ENCODE data around the gene KDM2A.

KDM2A gene

DNA sequence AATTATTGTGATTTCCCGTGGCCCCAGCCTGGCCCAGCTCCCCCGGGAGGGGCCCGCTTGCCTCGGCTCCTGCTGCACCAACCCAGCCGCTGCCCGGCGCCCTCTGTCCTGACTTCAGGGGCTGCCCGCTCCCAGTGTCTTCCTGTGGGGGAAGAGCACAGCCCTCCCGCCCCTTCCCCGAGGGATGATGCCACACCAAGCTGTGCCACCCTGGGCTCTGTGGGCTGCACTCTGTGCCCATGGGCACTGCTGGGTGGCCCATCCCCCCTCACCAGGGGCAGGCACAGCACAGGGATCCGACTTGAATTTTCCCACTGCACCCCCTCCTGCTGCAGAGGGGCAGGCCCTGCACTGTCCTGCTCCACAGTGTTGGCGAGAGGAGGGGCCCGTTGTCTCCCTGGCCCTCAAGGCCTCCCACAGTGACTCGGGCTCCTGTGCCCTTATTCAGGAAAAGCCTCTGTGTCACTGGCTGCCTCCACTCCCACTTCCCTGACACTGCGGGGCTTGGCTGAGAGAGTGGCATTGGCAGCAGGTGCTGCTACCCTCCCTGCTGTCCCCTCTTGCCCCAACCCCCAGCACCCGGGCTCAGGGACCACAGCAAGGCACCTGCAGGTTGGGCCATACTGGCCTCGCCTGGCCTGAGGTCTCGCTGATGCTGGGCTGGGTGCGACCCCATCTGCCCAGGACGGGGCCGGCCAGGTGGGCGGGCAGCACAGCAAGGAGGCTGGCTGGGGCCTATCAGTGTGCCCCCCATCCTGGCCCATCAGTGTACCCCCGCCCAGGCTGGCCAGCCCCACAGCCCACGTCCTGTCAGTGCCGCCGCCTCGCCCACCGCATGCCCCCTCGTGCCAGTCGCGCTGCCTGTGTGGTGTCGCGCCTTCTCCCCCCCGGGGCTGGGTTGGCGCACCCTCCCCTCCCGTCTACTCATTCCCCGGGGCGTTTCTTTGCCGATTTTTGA, 166.8 kb downstream of the KDM2A start:
- DNase-seq (ENCODE audit: low read depth in 2 of 2): no peak

DNA sequence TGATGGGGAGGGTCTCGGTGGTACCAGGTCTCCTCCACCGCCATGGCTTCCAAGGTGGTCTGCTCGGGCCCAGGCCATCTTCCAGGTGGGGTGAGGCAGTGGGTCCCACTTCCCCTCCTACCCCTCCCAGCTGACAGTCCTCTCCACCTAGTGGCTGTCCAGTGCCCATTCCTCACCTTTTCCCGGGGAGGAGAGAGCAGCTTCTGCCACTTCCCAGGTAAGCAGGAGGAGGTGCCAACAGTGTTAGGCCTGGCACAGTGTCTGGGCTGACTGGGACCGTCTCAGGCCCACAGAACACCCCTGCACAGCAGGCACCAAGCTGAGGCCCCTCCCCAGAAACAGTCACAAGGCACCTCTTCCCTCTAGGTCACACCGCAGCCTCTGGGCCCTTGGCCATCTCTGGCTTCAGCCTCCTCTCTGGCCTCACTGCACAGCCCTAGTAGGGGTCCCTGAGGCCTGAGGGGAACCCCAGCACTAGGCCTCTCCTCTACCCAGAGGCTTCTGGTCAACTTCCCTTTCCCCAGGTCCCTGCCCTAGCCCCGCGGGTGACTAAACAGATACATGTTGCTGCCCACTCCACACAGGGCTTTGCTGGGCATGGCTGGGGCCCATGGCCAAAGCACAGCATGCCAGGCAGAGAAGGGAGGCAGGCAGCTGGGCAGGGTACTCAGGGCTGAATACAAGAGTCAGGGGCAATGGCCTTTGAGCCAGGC, 167.7 kb downstream of the KDM2A start:
- DNase-seq (ENCODE audit: low read depth in 2 of 2): no peak

DNA sequence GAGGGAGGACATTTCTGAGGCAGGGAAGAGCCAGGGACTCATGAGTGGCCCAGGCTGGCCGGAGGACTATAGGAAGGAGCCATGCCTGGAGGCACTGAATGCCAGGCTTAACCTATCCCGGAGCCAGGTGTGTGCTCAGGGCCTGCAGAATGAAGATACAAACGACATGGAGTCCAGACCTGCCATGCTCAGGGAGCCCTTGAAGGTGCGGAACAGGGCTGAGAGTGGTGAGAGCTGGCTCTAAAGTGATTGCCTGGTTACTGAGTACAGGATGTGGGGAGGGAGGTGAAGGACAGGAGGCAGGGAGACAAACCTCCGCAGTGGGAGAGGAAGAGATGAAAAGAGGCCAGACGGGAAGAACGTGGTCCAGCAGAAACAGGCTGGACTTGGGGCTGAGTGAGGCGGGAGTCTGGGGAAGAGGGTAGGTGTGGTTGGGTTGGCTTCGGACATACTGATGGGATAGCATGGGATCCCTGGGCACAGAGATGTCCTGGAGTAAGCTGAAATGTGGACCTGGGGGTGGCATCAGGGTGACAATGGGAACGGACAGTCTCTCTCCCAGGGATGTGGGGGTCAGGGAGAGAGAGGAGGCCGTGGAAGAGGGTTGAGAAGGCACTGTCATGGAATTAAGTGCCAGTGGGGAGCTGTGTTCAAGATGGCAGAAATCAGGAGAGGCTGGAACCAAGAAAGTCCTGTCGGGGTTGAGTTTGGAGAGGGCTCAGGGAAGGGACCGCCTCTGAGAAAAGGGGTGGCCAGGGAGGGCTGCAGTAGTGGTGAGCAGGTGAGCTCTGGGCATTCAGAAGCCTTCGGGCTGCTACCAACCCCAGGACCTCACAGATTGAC, 168.5 kb downstream of the KDM2A start:
- no peak for DNase-seq (ENCODE audit: low read depth in 2 of 2)

DNA sequence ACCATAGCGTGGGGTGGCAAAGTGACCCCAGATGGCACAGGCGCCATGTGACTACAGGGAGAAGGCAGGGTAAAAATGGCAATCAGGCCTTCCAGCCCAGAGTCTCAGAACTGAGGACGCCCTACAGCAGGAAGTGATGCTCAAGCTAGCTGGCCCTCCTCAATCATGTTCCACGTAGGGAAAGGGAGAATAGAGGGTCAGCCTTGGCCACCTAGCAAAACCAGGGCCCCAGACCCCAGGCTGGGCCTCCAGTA, 169.1 kb downstream of the KDM2A start:
- DNase-seq (ENCODE audit: low read depth in 2 of 2): no peak

DNA sequence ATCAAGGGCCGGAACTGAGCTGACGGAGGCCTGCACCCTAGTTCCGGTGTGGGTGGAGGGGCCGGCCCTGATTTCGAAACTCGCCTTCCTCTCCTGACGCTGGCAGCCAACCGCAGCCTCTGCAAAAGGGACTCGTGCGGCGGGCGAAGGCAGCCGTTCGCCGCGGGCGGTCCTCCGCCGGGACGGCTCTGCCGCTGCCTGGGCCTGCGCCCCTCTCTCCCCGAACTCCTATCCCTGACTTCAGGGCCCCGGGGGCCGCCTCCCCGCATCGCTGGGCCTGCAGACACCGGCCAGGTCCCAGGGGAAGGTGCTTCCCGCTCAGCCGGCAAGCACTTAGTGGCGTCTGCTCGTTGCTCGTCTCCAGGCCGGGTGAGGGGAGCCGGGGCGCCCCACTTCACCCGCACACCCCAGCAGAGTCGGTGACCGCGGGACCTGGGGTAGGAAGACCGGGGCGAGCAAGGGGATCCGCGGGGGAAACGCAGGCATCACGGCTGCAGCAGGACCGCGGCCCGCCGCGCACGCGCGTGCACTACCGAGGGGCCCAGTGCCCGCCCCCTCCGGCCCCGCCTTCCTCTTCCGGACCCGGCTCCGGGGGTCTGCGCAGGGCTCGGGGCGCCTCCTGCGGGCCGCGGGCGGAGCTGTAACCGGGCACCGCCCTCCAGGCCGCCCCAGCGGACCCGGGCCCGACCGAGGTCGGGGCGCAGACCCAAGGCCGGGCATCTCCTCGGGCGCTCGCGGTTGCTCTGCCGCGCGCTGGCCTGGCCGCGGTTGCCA, 169.6 kb downstream of the KDM2A start:
- peak; percentile 86 to 87 for DNase-seq (ENCODE audit: low read depth in 2 of 2)

DNA sequence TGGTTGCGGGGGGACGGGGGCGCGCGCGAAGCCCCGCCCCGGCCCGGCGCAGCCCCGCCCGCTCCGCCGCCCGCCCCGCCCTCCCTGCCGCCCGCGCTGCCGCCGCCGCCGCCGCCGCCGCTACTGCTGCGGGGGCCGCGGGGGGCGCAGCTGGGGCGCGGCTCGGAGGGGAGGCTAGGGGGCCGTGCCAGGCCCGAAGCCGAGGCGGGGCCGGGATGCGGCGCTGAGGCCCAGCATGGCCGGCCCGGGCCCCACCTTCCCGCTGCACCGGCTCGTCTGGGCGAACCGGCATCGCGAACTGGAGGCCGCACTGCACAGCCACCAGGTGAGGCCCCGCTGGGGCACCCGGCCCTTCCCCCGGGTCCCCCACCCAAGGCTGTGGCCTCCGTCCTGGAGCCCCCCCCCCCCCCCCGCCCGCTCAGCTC, 170.2 kb downstream of the KDM2A start, which contains the start of gene ANKRD13D:
ANKRD13D (plus strand) TSS at position 78 of the 425 bp plus-strand sequence; CDS start at position 236, 158 bp downstream.
- DNase-seq (ENCODE audit: low read depth in 2 of 2): no peak

DNA sequence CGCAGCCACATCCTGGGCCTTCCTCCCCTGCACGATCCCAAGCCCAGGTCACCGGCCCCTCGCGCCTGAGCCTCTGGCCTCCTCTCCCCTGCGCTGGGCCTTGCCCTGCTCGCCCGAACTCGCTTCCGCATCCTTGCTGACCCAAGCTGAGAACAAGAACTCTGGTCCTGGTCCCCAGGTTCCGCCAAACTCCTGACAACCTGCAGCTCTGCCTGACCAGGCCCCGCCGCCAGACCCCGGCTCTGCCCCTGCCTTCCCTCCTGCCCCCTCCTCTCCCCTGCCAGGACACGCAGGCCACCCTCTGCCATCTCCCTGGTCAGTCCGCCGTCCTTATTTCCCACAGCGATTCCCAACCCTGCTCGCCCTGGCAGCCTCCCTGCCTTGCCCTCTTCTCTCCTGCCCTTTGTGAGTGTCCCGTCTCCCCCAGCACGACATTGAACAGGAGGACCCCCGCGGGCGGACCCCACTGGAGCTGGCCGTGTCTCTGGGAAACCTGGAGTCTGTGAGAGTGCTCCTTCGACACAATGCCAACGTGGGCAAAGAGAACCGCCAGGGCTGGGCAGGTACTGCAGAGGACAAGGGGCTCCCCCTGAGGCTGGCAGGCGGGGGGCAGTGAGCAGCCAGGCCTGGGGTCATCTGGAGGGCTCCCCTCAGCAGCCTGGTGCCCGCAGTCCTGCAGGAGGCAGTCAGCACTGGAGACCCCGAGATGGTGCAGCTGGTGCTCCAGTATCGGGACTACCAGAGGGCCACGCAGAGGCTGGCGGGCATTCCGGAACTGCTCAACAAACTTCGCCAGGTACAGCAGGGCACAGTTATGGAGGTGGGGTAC, 170.8 kb downstream of the KDM2A start:
- DNase-seq (ENCODE audit: low read depth in 2 of 2): no peak

DNA sequence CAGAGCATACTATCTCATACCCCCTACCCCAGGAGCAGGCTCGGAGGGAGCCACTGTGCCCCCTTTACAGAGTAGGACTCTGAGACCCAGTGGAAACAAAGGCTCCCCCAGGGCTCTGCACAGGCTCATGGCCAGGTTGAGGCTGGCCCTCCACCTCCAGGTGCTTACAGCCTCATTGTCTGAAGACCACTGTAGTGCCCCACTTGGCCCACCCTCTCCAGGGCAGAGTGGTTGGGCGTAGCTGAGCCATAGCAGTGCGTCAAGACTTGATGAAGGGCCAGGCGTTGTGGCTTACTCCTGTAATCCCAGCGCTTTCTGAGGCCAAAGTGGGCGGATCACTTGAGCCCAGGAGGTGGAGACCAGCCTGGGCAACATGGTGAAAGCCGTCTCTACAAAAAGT, 171.7 kb downstream of the KDM2A start:
- DNase-seq (ENCODE audit: low read depth in 2 of 2): no peak

DNA sequence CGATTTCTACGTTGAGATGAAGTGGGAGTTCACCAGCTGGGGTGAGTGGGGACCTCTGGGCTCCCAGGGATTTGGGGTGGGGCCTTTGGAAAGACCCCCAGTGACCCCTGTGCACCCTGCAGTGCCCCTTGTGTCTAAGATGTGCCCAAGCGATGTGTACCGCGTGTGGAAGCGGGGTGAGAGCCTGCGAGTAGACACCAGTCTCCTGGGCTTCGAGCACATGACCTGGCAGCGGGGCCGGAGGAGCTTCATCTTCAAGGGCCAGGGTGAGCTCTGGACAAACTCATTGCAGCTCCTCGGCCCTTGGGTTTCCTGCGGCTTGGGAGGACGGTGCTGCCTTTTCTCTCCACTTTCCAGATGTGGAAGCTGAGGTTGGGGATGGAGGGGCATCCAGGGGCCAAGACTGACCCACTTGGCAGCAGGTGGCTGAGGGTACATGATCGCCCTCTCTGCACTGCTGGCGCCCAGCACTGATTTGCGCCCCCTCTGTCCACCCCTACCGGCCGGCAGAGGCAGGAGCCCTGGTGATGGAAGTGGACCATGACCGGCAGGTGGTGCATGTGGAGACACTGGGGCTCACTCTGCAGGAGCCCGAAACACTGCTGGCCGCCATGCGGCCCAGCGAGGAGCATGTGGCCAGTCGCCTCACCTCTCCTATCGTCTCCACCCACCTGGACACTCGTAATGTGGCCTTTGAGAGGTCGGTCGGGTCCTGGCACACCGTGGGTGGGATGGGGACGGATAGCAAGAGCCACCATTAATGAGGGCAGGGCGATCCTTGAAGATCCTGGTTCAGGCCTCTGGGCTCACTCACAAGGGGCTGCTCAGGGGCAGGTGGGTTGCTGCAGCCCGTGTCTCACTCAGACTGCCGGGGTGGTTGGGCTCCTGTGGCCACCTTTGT, 172.7 kb downstream of the KDM2A start:
- DNase-seq (ENCODE audit: low read depth in 2 of 2): no peak

DNA sequence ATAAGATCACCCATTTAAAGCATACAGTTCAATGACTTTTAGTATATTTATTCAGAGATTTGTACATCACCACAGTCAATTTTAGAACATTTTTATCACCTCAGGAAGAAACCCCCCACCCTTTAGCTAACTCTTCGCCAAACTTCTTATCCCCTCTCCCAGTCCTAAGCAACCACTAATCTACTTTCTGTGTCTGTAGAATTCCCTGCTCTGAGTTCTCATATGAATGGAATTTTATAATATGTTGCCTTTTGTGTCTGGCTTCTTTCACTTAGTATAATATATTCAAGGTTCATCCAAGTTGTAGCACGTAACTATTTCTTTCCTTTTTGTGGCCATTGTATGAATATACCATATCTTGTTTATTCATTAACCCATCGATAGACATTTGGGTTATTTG, 173.6 kb downstream of the KDM2A start:
- DNase-seq (ENCODE audit: low read depth in 2 of 2): no peak

DNA sequence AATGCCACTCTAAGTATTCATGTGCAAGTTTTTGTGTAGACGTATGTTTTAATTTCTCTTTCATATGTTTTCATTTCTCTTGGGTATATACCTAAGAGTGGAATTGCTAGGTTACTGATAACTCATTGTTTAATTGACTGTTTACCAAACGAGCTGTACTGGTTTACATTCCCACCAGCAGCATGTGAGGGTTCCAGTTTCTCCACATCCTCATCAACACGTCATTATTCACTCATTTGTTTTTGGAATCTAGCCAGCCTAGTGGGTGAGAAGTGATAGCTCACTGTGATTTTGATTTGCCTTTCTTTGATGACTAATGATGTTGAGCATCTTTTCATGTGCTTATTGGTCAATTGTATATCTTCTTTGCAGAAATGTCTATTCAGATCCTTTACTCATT, 174.0 kb downstream of the KDM2A start:
- no peak for DNase-seq (ENCODE audit: low read depth in 2 of 2)

DNA sequence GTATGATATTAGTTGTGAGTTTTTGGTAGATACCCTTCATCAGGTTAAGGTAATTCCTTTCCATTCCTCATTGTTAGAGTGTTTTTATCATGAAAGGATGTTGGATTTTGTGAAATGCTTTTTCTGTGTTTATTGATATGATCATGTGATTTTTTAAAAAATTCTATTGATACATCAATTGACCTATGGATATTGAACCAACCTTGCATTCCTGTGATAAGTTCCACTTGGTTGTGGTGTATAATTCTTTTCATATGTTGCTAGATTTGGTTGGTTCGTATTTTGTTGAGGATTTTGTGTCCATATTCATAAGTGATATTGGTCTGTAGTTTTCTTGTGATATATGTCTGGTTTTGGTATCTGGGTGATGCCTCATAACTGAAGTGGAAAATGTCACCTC, 176.8 kb downstream of the KDM2A start:
- no peak for DNase-seq (ENCODE audit: low read depth in 2 of 2)

DNA sequence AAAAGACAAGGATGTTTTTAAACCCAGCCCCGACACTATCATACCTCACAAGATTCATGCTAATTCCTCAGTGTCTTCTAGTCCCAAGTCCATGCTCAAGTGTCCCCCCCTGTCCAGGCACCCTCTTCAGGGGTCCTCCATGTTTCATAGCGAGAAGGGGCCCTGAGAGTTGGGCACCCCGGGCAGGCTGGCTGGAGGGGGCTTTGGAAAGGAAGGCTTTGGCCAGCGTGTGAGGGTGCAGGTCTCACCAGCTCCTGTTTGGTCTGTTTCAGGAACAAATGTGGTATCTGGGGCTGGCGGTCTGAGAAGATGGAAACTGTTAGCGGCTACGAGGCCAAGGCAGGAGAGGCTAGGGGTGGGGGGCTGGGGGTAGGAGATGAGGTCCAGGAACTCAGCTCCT, 179.7 kb downstream of the KDM2A start:
- DNase-seq (ENCODE audit: low read depth in 2 of 2): no peak

DNA sequence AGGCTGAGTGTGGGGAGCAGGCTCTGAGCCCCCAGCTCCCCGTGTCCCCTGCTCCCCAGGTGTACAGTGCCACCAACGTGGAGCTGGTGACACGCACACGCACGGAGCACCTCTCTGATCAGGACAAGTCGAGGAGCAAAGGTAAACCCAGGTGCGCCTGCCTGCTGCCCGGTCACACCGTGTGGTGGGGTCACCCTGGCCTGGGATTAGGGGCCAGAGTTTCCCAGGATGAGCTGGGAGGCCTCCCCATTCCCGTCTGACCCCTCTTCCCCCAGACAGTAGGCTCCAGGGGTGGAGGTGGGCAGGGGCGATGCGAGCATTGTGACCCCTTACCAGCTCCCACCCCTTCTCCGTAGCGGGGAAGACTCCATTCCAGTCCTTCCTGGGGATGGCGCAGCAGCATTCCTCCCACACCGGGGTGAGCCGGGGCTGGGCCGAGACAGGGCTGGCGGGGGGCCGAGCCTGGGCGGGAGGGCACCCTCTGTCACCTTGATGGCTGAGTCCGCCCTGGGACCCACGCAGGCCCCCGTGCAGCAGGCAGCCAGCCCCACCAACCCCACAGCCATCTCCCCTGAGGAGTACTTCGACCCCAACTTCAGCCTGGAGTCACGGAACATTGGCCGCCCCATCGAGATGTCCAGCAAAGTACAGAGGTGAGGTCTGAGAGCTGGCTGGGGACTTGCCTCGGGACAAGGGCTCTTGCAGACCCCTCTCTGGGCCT, 180.6 kb downstream of the KDM2A start:
- no peak for DNase-seq (ENCODE audit: low read depth in 2 of 2)

DNA sequence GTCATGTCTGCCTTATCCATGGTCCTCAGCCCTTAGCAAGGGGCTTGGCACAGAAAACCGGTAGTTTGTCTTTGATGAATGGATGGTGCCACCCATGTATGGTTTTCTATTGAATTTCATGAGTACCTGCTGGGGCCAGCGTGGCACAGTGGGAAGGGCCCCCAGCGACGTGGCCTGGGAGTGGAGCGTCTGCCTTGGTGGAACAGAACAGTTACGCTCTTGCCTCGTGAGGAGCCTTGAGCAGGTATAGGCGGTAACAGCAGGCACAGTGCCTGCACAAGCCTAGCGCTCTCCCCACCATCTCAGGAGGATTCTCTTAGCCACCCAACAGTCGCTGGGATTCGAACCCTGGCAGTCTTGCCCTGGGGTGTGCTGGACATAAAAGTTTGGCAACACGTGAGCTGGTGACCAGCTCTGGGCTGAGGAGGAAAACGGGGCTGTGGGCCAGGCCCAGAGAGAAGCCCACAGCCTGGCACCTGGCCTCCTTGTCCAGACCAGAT, 181.2 kb downstream of the KDM2A start:
- DNase-seq (ENCODE audit: low read depth in 2 of 2): no peak

DNA sequence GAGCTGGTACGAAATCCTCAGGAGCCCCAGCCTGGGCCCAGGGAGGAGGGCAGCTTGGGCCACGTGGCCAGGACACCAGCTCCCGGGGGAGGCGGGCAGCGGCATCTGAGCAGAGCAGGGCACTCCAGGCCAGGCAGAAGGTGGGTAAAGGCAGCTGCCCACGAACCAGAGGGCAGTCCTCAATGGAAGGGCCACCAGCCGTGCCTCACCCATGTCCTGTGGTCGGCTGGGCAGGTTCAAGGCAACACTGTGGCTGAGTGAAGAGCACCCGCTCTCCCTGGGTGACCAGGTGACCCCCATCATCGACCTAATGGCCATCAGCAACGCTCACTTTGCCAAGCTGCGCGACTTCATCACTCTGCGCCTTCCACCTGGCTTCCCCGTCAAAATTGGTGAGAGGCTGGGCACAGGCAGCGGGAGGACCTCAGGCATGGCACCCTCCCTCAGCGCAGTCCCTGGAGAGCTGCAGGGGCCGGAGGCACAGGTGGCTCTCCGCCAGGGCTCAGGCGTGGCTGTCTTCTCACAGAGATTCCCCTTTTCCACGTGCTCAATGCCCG, 181.8 kb downstream of the KDM2A start:
- no peak for DNase-seq (ENCODE audit: low read depth in 2 of 2)

DNA sequence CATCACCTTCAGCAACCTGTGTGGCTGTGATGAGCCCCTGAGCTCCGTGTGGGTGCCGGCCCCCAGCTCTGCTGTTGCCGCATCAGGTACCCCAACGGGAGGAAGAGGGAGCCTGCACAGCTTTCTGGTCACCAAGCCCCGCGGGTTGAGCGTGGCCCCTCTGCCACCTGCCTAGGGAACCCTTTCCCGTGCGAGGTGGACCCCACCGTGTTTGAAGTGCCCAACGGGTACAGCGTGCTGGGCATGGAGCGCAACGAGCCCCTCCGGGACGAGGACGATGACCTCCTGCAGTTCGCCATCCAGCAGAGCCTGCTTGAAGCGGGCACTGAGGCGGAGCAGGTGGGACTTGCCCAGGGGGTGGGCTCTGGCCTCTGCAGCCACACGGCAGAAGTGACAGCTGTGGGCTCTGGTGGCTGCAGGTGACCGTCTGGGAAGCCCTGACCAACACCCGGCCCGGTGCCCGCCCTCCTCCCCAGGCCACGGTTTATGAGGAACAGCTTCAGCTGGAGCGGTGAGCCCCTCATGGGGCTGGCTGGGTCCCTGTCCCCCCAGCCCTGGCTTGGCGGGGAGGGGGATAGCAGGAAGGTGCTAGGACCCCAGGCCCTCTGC, 182.4 kb downstream of the KDM2A start:
- DNase-seq (ENCODE audit: low read depth in 2 of 2): no peak

DNA sequence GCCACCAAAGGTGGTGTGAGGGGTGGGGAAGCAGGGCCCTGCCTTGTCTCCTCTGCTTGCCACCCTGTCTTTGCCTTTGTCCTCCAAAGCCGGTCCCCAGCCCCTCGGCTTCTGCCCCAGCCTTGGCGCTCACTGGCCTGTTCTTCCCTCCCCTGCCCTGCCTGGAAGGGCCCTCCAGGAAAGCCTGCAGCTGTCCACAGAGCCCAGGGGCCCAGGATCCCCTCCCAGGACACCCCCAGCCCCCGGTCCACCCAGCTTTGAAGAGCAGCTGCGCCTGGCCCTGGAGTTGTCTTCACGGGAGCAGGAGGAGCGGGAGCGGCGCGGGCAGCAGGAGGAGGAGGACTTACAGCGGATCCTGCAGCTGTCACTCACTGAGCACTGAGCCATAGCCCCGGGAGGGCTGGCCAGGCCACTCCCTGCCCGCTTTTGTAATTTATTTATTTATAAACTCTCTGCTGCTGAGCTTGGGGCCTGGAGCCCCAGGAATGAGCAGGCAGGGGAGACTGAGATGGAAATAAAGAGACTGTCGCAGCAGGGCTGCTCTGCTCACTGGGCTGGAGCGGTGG, 183.0 kb downstream of the KDM2A start:
- no peak for DNase-seq (ENCODE audit: low read depth in 2 of 2)

Measured in stimulated activated CD4-positive, alpha-beta T cell treated with anti-CD3 and anti-CD28 coated beads, Interleukin-15, amount 100 ng/mL, for 48 hours (primary cell).